Measurements from ENCODE around the gene SDC1. TPM values are rescaled to one million over a fixed set of nuclear protein-coding genes. Genes with fewer than 3 reads are reported as not detected.
"Not testable (repeated sequence)": the region's sequence is repeated elsewhere in the genome, so short reads cannot be mapped to it uniquely, and the experiment has no call there.

Gene SDC1
- total RNA-seq (2013) = 0.13 TPM
- polyA plus RNA-seq (not detected), polyA minus RNA-seq (not detected in 2 replicates), total RNA-seq (0.06 to 3.7 (median 0.31) reads per million in 11 experiments)

- peaks cover 7% of the 10 kb centered on the region for H3K4me1 Mint-ChIP-seq
Observed at GRCh38 chr2:20224716-20225293, at the start of gene SDC1. TSS of gene SDC1 (minus strand) at chr2:20225130. CDS start at chr2:20224867, 263 bp downstream.

GRCh38 chr2:20273042-20273441, 48.1 kb upstream of the SDC1 start:
- Histone ChIP-seq H4K20me1 (ENCODE audit: insufficient read depth, low read length) (peaks cover 38% of the 10 kb centered on the region), H3K4me2 (replicated peaks; ENCODE audit: extremely low read depth, low read length, poor library complexity, severe bottlenecking) (no peak overlapping the region), H3K27me3 (ENCODE audit: control insufficient read depth in 2 of 2, insufficient read depth in 2 of 2, low read length in 2 of 2) (no peaks in the 10 kb centered on the region), H3K9me3 (replicated peaks in 1 of 2; ENCODE audit: control insufficient read depth in 1 of 2, insufficient read depth in 1 of 2, low read length in 2 of 2) (no peaks in the 10 kb centered on the region), H2AFZ (ENCODE audit: insufficient read depth, low read depth, low read length, poor library complexity, severe bottlenecking) (no peak overlapping the region), H3K79me2 (ENCODE audit: insufficient read depth, low read length) (peaks cover 6% of the 10 kb centered on the region), H3K36me3 (replicated peaks in 1 of 2; ENCODE audit: control insufficient read depth in 1 of 2, insufficient read depth in 2 of 2, low read length in 2 of 2) (peaks cover 54 to 77% of the 10 kb centered on the region in 2 donors), H3K4me3 (replicated peaks in 1 of 3; ENCODE audit: low read depth in 2 of 3, low read length in 3 of 3) (no peak overlapping the region), H3K9ac (ENCODE audit: insufficient read depth, low read length, poor library complexity, severe bottlenecking) (no peak overlapping the region), H3K4me1 (ENCODE audit: control insufficient read depth in 1 of 2, insufficient read depth in 2 of 2, low read length in 2 of 2) (no peaks in the 10 kb centered on the region), H3K27ac (ENCODE audit: low read depth in 1 of 2, low read length in 2 of 2) (no peak overlapping the region)
- DNase-seq = no peak
- no peak overlapping the region for H3K4me3 Mint-ChIP-seq
- WGBS (ENCODE audit: insufficient coverage) = 80% methylated on average over 1 of the region's 4 CpGs
- no peak for TF ChIP-seq CTCF (IDR thresholded peaks at IDR 0.05)
- no peaks in the 10 kb centered on the region for H3K27me3 Mint-ChIP-seq (ENCODE audit: low read depth in 3 of 3)
- intact Hi-C loops (cut with micrococcal nuclease) = no loop called here
- no peaks in the 10 kb centered on the region for H3K4me1 Mint-ChIP-seq
- no peaks in the 10 kb centered on the region for H3K9me3 Mint-ChIP-seq
- peaks cover 47 to 58% of the 10 kb centered on the region in 2 donors for H3K36me3 Mint-ChIP-seq
- peak overlapping the region in 1 of 7 donors; percentile 16 for H3K27ac Mint-ChIP-seq

More at GRCh38 chr2:20224716-20225293, at the start of gene SDC1:
- Histone ChIP-seq H3K4me3 (replicated peaks in 1 of 3; ENCODE audit: low read depth in 2 of 3, low read length in 3 of 3) (peak within 1 kb of the TSS in 1 of 3 experiments; percentile 62), H3K79me2 (ENCODE audit: insufficient read depth, low read length) (no peaks in the 10 kb centered on the region), H2AFZ (ENCODE audit: insufficient read depth, low read depth, low read length, poor library complexity, severe bottlenecking) (no peak within 1 kb of the TSS), H3K4me2 (replicated peaks; ENCODE audit: extremely low read depth, low read length, poor library complexity, severe bottlenecking) (peak within 1 kb of the TSS; percentile 70), H3K9me3 (replicated peaks in 1 of 2; ENCODE audit: control insufficient read depth in 1 of 2, insufficient read depth in 1 of 2, low read length in 2 of 2) (peaks cover 0 to 18% of the 10 kb centered on the region in 2 donors), H4K20me1 (ENCODE audit: insufficient read depth, low read length) (no peaks in the 10 kb centered on the region), H3K27ac (ENCODE audit: low read depth in 1 of 2, low read length in 2 of 2) (no peak within 1 kb of the TSS), H3K27me3 (ENCODE audit: control insufficient read depth in 2 of 2, insufficient read depth in 2 of 2, low read length in 2 of 2) (peaks cover 32 to 54% of the 10 kb centered on the region in 2 donors), H3K36me3 (replicated peaks in 1 of 2; ENCODE audit: control insufficient read depth in 1 of 2, insufficient read depth in 2 of 2, low read length in 2 of 2) (no peaks in the 10 kb centered on the region), H3K4me1 (ENCODE audit: control insufficient read depth in 1 of 2, insufficient read depth in 2 of 2, low read length in 2 of 2) (peaks cover 11 to 26% of the 10 kb centered on the region in 2 donors), H3K9ac (ENCODE audit: insufficient read depth, low read length, poor library complexity, severe bottlenecking) (no peak within 1 kb of the TSS)
- under 1% methylated on average over 42 of the region's 65 CpGs for WGBS (ENCODE audit: insufficient coverage)
- H3K9me3 Mint-ChIP-seq = peaks cover 0 to 11% (median 2%) of the 10 kb centered on the region in 7 donors
- intact Hi-C loops (cut with micrococcal nuclease) = no loop called here
- H3K36me3 Mint-ChIP-seq = no peaks in the 10 kb centered on the region
- DNase-seq = no peak
- TF ChIP-seq CTCF (IDR thresholded peaks at IDR 0.05) = no peak
- no peak within 1 kb of the TSS for H3K27ac Mint-ChIP-seq
- peaks cover 48 to 78% (median 50%) of the 10 kb centered on the region in 3 donors for H3K27me3 Mint-ChIP-seq (ENCODE audit: low read depth in 3 of 3)
- peak within 1 kb of the TSS in 1 of 2 donors; percentile 74 for H3K4me3 Mint-ChIP-seq

- H3K9me3 ChIP-seq (replicated peaks in 1 of 2; ENCODE audit: control insufficient read depth in 1 of 2, insufficient read depth in 1 of 2, low read length in 2 of 2); H3K27ac ChIP-seq (ENCODE audit: low read depth in 1 of 2, low read length in 2 of 2); H3K4me3 ChIP-seq (replicated peaks in 1 of 3; ENCODE audit: low read depth in 2 of 3, low read length in 3 of 3); H3K27ac Mint-ChIP-seq; H3K9me3 Mint-ChIP-seq; H3K9ac ChIP-seq (ENCODE audit: insufficient read depth, low read length, poor library complexity, severe bottlenecking); H3K4me2 ChIP-seq (replicated peaks; ENCODE audit: extremely low read depth, low read length, poor library complexity, severe bottlenecking); H3K79me2 ChIP-seq (ENCODE audit: insufficient read depth, low read length); H3K4me1 ChIP-seq (ENCODE audit: control insufficient read depth in 1 of 2, insufficient read depth in 2 of 2, low read length in 2 of 2); H3K4me3 Mint-ChIP-seq; DNase-seq; intact Hi-C loops (cut with micrococcal nuclease); H2AFZ ChIP-seq (ENCODE audit: insufficient read depth, low read depth, low read length, poor library complexity, severe bottlenecking); H3K4me1 Mint-ChIP-seq; H3K27me3 ChIP-seq (ENCODE audit: control insufficient read depth in 2 of 2, insufficient read depth in 2 of 2, low read length in 2 of 2); H3K27me3 Mint-ChIP-seq (ENCODE audit: low read depth in 3 of 3): not testable (repeated sequence)
- peaks cover 30 to 72% of the 10 kb centered on the region in 2 donors for H3K36me3 ChIP-seq (replicated peaks in 1 of 2; ENCODE audit: control insufficient read depth in 1 of 2, insufficient read depth in 2 of 2, low read length in 2 of 2)
- 81% methylated on average over 3 of the region's 6 CpGs for WGBS (ENCODE audit: insufficient coverage)
- H3K36me3 Mint-ChIP-seq = peaks cover 51 to 52% of the 10 kb centered on the region in 2 donors
- H4K20me1 ChIP-seq (ENCODE audit: insufficient read depth, low read length) = peaks cover 35% of the 10 kb centered on the region
Observed at GRCh38 chr2:20268317-20268716, 43.4 kb upstream of the SDC1 start.

Data from CD14-positive monocyte (primary cell).